ENCODE results near the gene PDE6B. TPM values are rescaled to one million over a fixed set of nuclear protein-coding genes. Genes with fewer than 3 reads are reported as not detected.

Gene PDE6B
- total RNA-seq, 2 experiments from 2014 or later = not detected

- no peak for DNase-seq (ENCODE audit: low spot score)
- no peaks in the 10 kb centered on the region for H3K9me2 ChIP-seq (ENCODE audit: insufficient read depth, low read length)
- H2AFZ ChIP-seq (ENCODE audit: low read length) = no peak overlapping the region
- no peak overlapping the region for H3K4me2 ChIP-seq (ENCODE audit: low read length)
- no peak overlapping the region for H3K4me3 ChIP-seq (ENCODE audit: low read depth, low read length, poor library complexity, severe bottlenecking)
- H4K20me1 ChIP-seq (ENCODE audit: insufficient read depth, low read length) = no peaks in the 10 kb centered on the region
- no peak for TF ChIP-seq CTCF (conservative IDR thresholded peaks at IDR 0.05; ENCODE audit: low read length)
- no peak for TF ChIP-seq EZH2phosphoT487 (IDR thresholded peaks at IDR 0.05; ENCODE audit: borderline replicate concordance, low read depth, low read length)
- ChIA-PET POLR2A (no interaction called here), CTCF (ENCODE audit: unreplicated experiment) (no interaction called here)
- H3K27ac ChIP-seq (ENCODE audit: low read depth, low read length, poor library complexity, severe bottlenecking) = no peak overlapping the region
- intact Hi-C loops (cut with micrococcal nuclease; ENCODE audit: unreplicated experiment) = no loop called here
- no TSS peak for BruUV-seq (replicated peaks)
- H3K4me1 ChIP-seq (ENCODE audit: insufficient read depth, low read length, poor library complexity, severe bottlenecking) = no peaks in the 10 kb centered on the region
- H3K9me3 ChIP-seq (ENCODE audit: low read length) = no peaks in the 10 kb centered on the region
- no peaks in the 10 kb centered on the region for H3K36me3 ChIP-seq (ENCODE audit: insufficient read depth, low read length)
- H3K79me2 ChIP-seq (ENCODE audit: insufficient read depth, low read depth, low read length) = no peaks in the 10 kb centered on the region
Measured at GRCh38 chr4:657834-658667, 32.7 kb downstream of the PDE6B start.

GRCh38 chr4:658681-659667 lies 33.6 kb downstream of the PDE6B start:
- TF ChIP-seq EZH2phosphoT487 (IDR thresholded peaks at IDR 0.05; ENCODE audit: borderline replicate concordance, low read depth, low read length) (no peak), CTCF (conservative IDR thresholded peaks at IDR 0.05; ENCODE audit: low read length) (no peak)
- no peak overlapping the region for H3K4me2 ChIP-seq (ENCODE audit: low read length)
- H3K9me2 ChIP-seq (ENCODE audit: insufficient read depth, low read length) = no peaks in the 10 kb centered on the region
- no peak overlapping the region for H2AFZ ChIP-seq (ENCODE audit: low read length)
- H3K27ac ChIP-seq (ENCODE audit: low read depth, low read length, poor library complexity, severe bottlenecking) = no peak overlapping the region
- no TSS peak for BruUV-seq (replicated peaks)
- H3K4me1 ChIP-seq (ENCODE audit: insufficient read depth, low read length, poor library complexity, severe bottlenecking) = no peaks in the 10 kb centered on the region
- CTCF ChIA-PET (ENCODE audit: unreplicated experiment) = no interaction called here
- DNase-seq (ENCODE audit: low spot score) = no peak
- POLR2A ChIA-PET = no interaction called here
- no peak overlapping the region for H3K4me3 ChIP-seq (ENCODE audit: low read depth, low read length, poor library complexity, severe bottlenecking)
- no peaks in the 10 kb centered on the region for H4K20me1 ChIP-seq (ENCODE audit: insufficient read depth, low read length)
- no peaks in the 10 kb centered on the region for H3K36me3 ChIP-seq (ENCODE audit: insufficient read depth, low read length)
- H3K9me3 ChIP-seq (ENCODE audit: low read length) = no peaks in the 10 kb centered on the region
- intact Hi-C loops (cut with micrococcal nuclease; ENCODE audit: unreplicated experiment) = no loop called here
- H3K79me2 ChIP-seq (ENCODE audit: insufficient read depth, low read depth, low read length) = no peaks in the 10 kb centered on the region
